Trophoblast cell (in vitro differentiated cells and primary cell): ENCODE results near the gene RBBP6.

Source experiments
- DNase-seq, 2 donors: peaks; one replicate each; pipeline ENCODE4 v3.0.0-alpha.2; 2016
- H2AFZ ChIP-seq: 2 replicates; pipeline ENCODE4 v1.6.1; 2013; ENCODE audit warnings: low read length, moderate library complexity, mild to moderate bottlenecking; ENCODE audit not compliant: insufficient read depth, poor library complexity
- H2AK5ac ChIP-seq: 2 replicates; pipeline ENCODE4 v1.6.1; 2013; ENCODE audit warnings: mild to moderate bottlenecking, low read length
- H2BK120ac ChIP-seq: 2 replicates; pipeline ENCODE4 v1.6.1; 2013; ENCODE audit warnings: low read length, mild to moderate bottlenecking, moderate library complexity; ENCODE audit not compliant: insufficient read depth, poor library complexity
- H2BK12ac ChIP-seq: 2 replicates; pipeline ENCODE4 v1.6.1; 2013; ENCODE audit warnings: mild to moderate bottlenecking, low read length, moderate library complexity
- H2BK5ac ChIP-seq: 2 replicates; pipeline ENCODE4 v1.6.1; 2013; ENCODE audit warnings: low read length, low read depth, moderate library complexity, mild to moderate bottlenecking; ENCODE audit not compliant: poor library complexity
- H3K14ac ChIP-seq: 2 replicates; pipeline ENCODE4 v1.6.1; 2013; ENCODE audit warnings: mild to moderate bottlenecking, low read length
- H3K18ac ChIP-seq: 2 replicates; pipeline ENCODE4 v1.6.1; 2013; ENCODE audit warnings: mild to moderate bottlenecking, low read length
- H3K23ac ChIP-seq: 2 replicates; pipeline ENCODE4 v1.6.1; 2013; ENCODE audit warnings: low read length
- H3K27ac ChIP-seq: 2 replicates; pipeline ENCODE4 v1.5.1; 2013; ENCODE audit warnings: low read depth, mild to moderate bottlenecking, inconsistent platforms, low read length, moderate library complexity
- H3K27me3 ChIP-seq: 2 replicates; pipeline ENCODE4 v1.6.1; 2013; ENCODE audit warnings: inconsistent platforms, mild to moderate bottlenecking, low read length, moderate library complexity; ENCODE audit not compliant: insufficient read depth
- H3K36me3 ChIP-seq, 2 experiments: 1 replicate in 1 of 2; 2 replicates in 1 of 2; pipeline ENCODE4 v1.6.1; 2013; ENCODE audit warnings: low read length in 2 of 2, mild to moderate bottlenecking in 2 of 2, moderate library complexity in 1 of 2; ENCODE audit not compliant: insufficient read depth in 2 of 2, control insufficient read depth in 1 of 2
- H3K4ac ChIP-seq: 2 replicates; pipeline ENCODE4 v1.6.1; 2013; ENCODE audit warnings: low read depth, mild to moderate bottlenecking, low read length, moderate library complexity
- H3K4me1 ChIP-seq, 2 experiments: 1 replicate in 1 of 2; 2 replicates in 1 of 2; pipeline ENCODE4 v1.6.1; 2013; ENCODE audit warnings: low read length in 2 of 2, mild to moderate bottlenecking in 2 of 2, moderate library complexity in 1 of 2; ENCODE audit not compliant: insufficient read depth in 2 of 2, control insufficient read depth in 1 of 2
- H3K4me2 ChIP-seq: 2 replicates; pipeline ENCODE4 v1.6.1; 2013; ENCODE audit warnings: inconsistent platforms, mild to moderate bottlenecking, low read length, moderate library complexity
- H3K4me3 ChIP-seq: 2 replicates; pipeline ENCODE4 v1.5.1; 2013; ENCODE audit warnings: mild to moderate bottlenecking, low read depth, low read length, inconsistent platforms
- H3K79me1 ChIP-seq: one replicate; pipeline ENCODE4 v1.6.1; 2013; ENCODE audit warnings: low read length
- H3K79me2 ChIP-seq: 2 replicates; pipeline ENCODE4 v1.6.1; 2013; ENCODE audit warnings: low read length, mild to moderate bottlenecking; ENCODE audit not compliant: control insufficient read depth, insufficient read depth, poor library complexity
- H3K9ac ChIP-seq: 2 replicates; pipeline ENCODE4 v1.6.1; 2013; ENCODE audit warnings: mild to moderate bottlenecking, low read length
- H3K9me3 ChIP-seq: 2 replicates; pipeline ENCODE4 v1.6.1; 2013; ENCODE audit warnings: low read depth, mild to moderate bottlenecking, control low read depth, inconsistent platforms, low read length; ENCODE audit not compliant: insufficient read depth
- H4K12ac ChIP-seq: 2 replicates; pipeline ENCODE4 v1.6.1; 2013; ENCODE audit warnings: low read depth, mild to moderate bottlenecking, low read length, moderate library complexity
- H4K8ac ChIP-seq: 2 replicates; pipeline ENCODE4 v1.6.1; 2013; ENCODE audit warnings: low read depth, mild to moderate bottlenecking, low read length, moderate library complexity
- H4K91ac ChIP-seq: one replicate; pipeline ENCODE4 v1.6.1; 2013; ENCODE audit warnings: low read depth, mild to moderate bottlenecking, low read length, moderate library complexity
- WGBS: extraction: QIAGEN DNeasy Blood & Tissue Kit; methylation state at CpG from one replicate; pipeline ENCODE4 v1.1.7; 2013; ENCODE audit warnings: missing lambda C conversion rate; ENCODE audit not compliant: insufficient read length, insufficient coverage; ENCODE audit errors: extremely low coverage; 5-methylcytosine and 5-hydroxymethylcytosine counted together

Gene RBBP6

DNA sequence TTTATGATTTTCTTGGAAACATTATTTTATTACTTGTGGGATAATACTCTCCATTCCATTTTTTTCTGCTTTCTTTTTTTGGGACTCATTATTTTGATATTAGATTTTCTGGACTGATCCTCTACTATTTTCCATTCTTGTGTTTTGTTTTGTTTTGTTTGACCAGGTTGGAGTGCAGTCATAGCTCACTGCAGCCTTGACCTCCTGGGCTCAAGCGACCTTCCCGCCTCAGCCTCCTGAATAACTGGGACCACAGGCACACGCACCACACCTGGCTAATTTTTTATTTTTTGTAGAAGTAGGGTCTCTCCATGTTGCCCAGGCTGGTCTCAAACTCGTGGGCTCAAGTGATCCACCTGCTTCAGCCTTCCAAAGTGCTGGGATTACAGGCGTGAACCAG lies 44.1 kb downstream of the RBBP6 start:
- Histone ChIP-seq H4K12ac (no peak overlapping the region), H3K36me3 (no peaks in the 10 kb centered on the region), H3K4me1 (no peaks in the 10 kb centered on the region), H3K79me2 (no peaks in the 10 kb centered on the region), H2BK5ac (no peak overlapping the region), H3K23ac (no peak overlapping the region), H3K18ac (no peak overlapping the region), H3K4me3 (no peak overlapping the region), H2BK12ac (no peak overlapping the region), H2BK120ac (no peak overlapping the region), H3K27me3 (no peaks in the 10 kb centered on the region), H3K14ac (no peak overlapping the region), H2AK5ac (no peak overlapping the region), H3K9ac (no peak overlapping the region), H2AFZ (no peak overlapping the region), H4K8ac (no peak overlapping the region), H3K4me2 (no peak overlapping the region), H3K79me1 (no peaks in the 10 kb centered on the region), H3K9me3 (no peaks in the 10 kb centered on the region), H4K91ac (no peak overlapping the region), H3K4ac (no peak overlapping the region), H3K27ac (no peak overlapping the region)
- no peak for DNase-seq
- WGBS: no CpG with 5 or more reads among the region's 5 CpGs

DNA sequence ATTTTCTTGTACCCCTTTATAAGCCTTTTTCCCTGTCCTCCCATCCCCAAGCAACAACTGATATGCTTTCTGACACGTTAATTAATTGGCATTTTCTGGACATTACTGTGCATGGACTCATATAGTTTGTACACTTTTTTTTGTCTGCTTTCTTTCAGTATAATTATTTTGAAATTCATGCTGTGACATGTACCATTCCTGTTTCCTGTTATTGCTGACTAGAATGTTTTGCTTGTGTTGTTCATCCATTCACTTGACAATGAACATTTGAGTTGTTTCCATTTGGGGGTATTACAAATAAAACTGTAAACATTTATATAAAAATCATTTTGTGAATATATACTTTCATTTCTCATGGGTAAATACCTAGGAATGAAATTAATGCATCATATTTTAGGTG lies 50.6 kb downstream of the RBBP6 start:
- Histone ChIP-seq H3K79me1 (no peaks in the 10 kb centered on the region), H3K14ac (no peak overlapping the region), H3K9ac (no peak overlapping the region), H2BK120ac (no peak overlapping the region), H4K91ac (no peak overlapping the region), H3K79me2 (no peaks in the 10 kb centered on the region), H2AK5ac (no peak overlapping the region), H2BK12ac (no peak overlapping the region), H2AFZ (no peak overlapping the region), H3K23ac (no peak overlapping the region), H4K8ac (no peak overlapping the region), H3K36me3 (no peaks in the 10 kb centered on the region), H3K4me2 (no peak overlapping the region), H3K4ac (no peak overlapping the region), H2BK5ac (no peak overlapping the region), H3K4me1 (no peaks in the 10 kb centered on the region), H3K4me3 (no peak overlapping the region), H4K12ac (no peak overlapping the region), H3K27me3 (no peaks in the 10 kb centered on the region), H3K27ac (no peak overlapping the region), H3K9me3 (no peaks in the 10 kb centered on the region), H3K18ac (no peak overlapping the region)
- no peak for DNase-seq
- WGBS: no CpG with 5 or more reads among the region's 1 CpG

DNA sequence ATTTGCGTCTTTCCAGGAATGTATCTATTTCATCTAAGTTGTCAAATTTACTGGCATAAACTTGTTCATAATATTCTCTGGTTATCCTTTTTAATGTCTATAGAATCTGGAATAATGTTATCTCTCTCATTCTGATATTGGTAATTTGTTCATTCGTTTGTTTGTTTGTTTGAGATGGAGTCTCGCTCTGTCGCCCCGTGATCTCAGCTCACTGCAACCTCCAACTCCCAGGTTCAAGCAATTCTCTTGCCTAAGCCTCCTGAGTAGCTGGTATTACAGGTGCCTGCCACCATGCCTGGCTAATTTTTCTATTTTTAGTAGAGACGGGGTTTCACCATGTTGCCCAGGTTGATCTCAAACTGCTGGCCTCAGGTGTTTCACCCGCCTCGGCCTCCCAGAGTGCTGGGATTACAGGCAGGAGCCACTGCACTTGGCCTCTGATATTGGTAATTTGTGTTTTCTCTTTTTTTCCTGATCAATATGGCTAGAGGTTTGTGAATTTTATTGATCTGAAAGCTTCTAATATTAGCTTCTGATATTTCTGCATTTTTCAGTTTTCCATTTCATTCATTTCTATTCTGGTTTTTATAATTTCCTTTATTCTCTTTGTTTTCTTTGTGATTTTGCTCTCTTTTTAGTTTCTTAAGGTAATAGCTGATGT lies 59.5 kb downstream of the RBBP6 start:
- H3K9me3 ChIP-seq: no peaks in the 10 kb centered on the region
- H3K4me2 ChIP-seq: no peak overlapping the region
- no peaks in the 10 kb centered on the region for H3K27me3 ChIP-seq
- no peaks in the 10 kb centered on the region for H3K36me3 ChIP-seq
- no peak overlapping the region for H4K91ac ChIP-seq
- H3K14ac ChIP-seq: no peak overlapping the region
- WGBS: no CpG with 5 or more reads among the region's 8 CpGs
- H2AFZ ChIP-seq: no peak overlapping the region
- H2BK5ac ChIP-seq: no peak overlapping the region
- no peaks in the 10 kb centered on the region for H3K79me1 ChIP-seq
- no peak overlapping the region for H3K27ac ChIP-seq
- H3K23ac ChIP-seq: no peak overlapping the region
- no peak overlapping the region for H2AK5ac ChIP-seq
- no peak overlapping the region for H2BK12ac ChIP-seq
- H3K4me1 ChIP-seq: no peaks in the 10 kb centered on the region
- H2BK120ac ChIP-seq: no peak overlapping the region
- H3K4ac ChIP-seq: no peak overlapping the region
- no peak for DNase-seq
- no peak overlapping the region for H3K18ac ChIP-seq
- H3K4me3 ChIP-seq: no peak overlapping the region
- H4K12ac ChIP-seq: no peak overlapping the region
- no peaks in the 10 kb centered on the region for H3K79me2 ChIP-seq
- no peak overlapping the region for H3K9ac ChIP-seq
- no peak overlapping the region for H4K8ac ChIP-seq

DNA sequence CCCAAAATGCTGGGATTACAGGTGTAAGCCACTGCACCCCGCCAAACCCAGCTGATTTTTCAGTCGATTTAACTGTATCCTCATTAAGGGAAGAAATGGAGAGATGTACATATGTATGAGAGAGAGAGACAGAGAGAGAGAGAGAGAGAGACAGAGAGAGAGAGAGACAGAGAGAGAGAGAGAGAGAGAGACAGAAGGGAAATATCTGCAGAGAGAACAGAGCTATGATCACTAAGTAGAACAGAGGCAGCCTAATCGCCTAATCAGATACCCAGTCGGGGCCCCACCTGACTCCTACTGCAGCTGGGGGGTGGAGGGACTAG lies 70.0 kb downstream of the RBBP6 start:
- Histone ChIP-seq H3K18ac (no peak overlapping the region), H4K91ac (no peak overlapping the region), H3K23ac (no peak overlapping the region), H3K27ac (no peak overlapping the region), H3K79me2 (no peaks in the 10 kb centered on the region), H4K8ac (no peak overlapping the region), H2BK5ac (no peak overlapping the region), H3K27me3 (peaks cover 12% of the 10 kb centered on the region), H2BK12ac (no peak overlapping the region), H2AK5ac (no peak overlapping the region), H3K9me3 (no peaks in the 10 kb centered on the region), H3K4me2 (no peak overlapping the region), H2AFZ (no peak overlapping the region), H3K4me1 (peaks cover 2% of the 10 kb centered on the region in 2 experiments), H3K14ac (no peak overlapping the region), H3K4ac (no peak overlapping the region), H3K36me3 (no peaks in the 10 kb centered on the region), H3K9ac (no peak overlapping the region), H3K4me3 (no peak overlapping the region), H2BK120ac (no peak overlapping the region), H3K79me1 (no peaks in the 10 kb centered on the region), H4K12ac (no peak overlapping the region)
- no CpG with 5 or more reads among the region's 4 CpGs for WGBS
- no peak for DNase-seq
